Endothelial cell of umbilical vein (primary cell): ENCODE measurements around the gene TRIM43B. TPM values are rescaled to one million over a fixed set of nuclear protein-coding genes. Genes with fewer than 3 reads are reported as not detected.
"Not testable (repeated sequence)": the region's sequence is repeated elsewhere in the genome, so short reads cannot be mapped to it uniquely, and the experiment has no call there.

ENCODE experiments used
- BruUV-seq: library from RNA; stranded (reverse); fragments of 400-500 nt; replicated peaks from 2 replicates; lab custom pipeline; 2021; lab: Mats Ljungman, UMichigan
- CTCF ChIA-PET: fragments of 300-600, 350-600 bp; sonication (Branson Sonifier 250); formaldehyde crosslinking; loops from one replicate; lab custom pipeline; 2021; ENCODE audit warnings: antibody characterized with exemption, inconsistent platforms; lab: Charles Lee
- POLR2A ChIA-PET: fragments of 300-600, 350-600 bp; sonication (Branson Sonifier 250); formaldehyde crosslinking; loops from one replicate; lab custom pipeline; 2021; ENCODE audit warnings: antibody characterized with exemption, inconsistent platforms; lab: Charles Lee
- DNase-seq: peaks from one replicate; pipeline ENCODE4 v3.0.0-alpha.2; 2011; ENCODE audit warnings: low read depth, low spot score
- FAIRE-seq: peaks from 2 replicates; lab custom pipeline; 2011; peaks lifted over from hg19 to GRCh38; lab: Jason Lieb, UNC
- H2AFZ ChIP-seq: 2 replicates; pipeline ENCODE4 v1.6.0; 2012; ENCODE audit warnings: low read depth, low read length, control low read depth, inconsistent platforms
- H3K27ac ChIP-seq: 2 replicates; pipeline ENCODE4 v1.5.1; 2011; ENCODE audit warnings: low read depth, mild to moderate bottlenecking, control low read depth, low read length, moderate library complexity; ENCODE audit not compliant: insufficient read depth
- H3K27me3 ChIP-seq, 2 experiments: 2 replicates each; pipeline versions ENCODE4 v1.6.0 to v1.6.1; 2011; ENCODE audit warnings: low read length in 2 of 2, mixed read lengths in 1 of 2; ENCODE audit not compliant: control insufficient read depth in 2 of 2, insufficient read depth in 2 of 2
- H3K36me3 ChIP-seq, 2 experiments: 2 replicates in 1 of 2; 3 replicates in 1 of 2; pipeline ENCODE4 v1.5.1; 2011; ENCODE audit warnings: low read length in 2 of 2, mild to moderate bottlenecking in 1 of 2, moderate library complexity in 1 of 2; ENCODE audit not compliant: control insufficient read depth in 2 of 2, insufficient read depth in 2 of 2; ENCODE audit errors: extremely low read depth in 1 of 2
- H3K4me1 ChIP-seq: 3 replicates; pipeline ENCODE4 v1.5.1; 2011; ENCODE audit warnings: mild to moderate bottlenecking, low read length; ENCODE audit not compliant: control insufficient read depth, insufficient read depth; ENCODE audit errors: extremely low read depth
- H3K4me2 ChIP-seq: 2 replicates; pipeline ENCODE4 v1.6.1; 2011; ENCODE audit warnings: low read length, control low read depth, mixed read lengths; ENCODE audit not compliant: insufficient read depth
- H3K4me3 ChIP-seq, 3 experiments: fragments of 200-600 bp in 1 of 3; sonication (generic), shearing (Covaris generic) in 1 of 3; replicated peaks in 1 of 3; 2 replicates each; pipeline ENCODE4 v1.5.1; 2011 to 2016; ENCODE audit warnings: control low read depth in 3 of 3, low read length in 3 of 3, mild to moderate bottlenecking in 2 of 3, inconsistent platforms in 1 of 3, low read depth in 1 of 3, moderate library complexity in 1 of 3; ENCODE audit not compliant: insufficient read depth in 1 of 3
- H3K79me2 ChIP-seq: 2 replicates; pipeline ENCODE4 v1.6.0; 2012; ENCODE audit warnings: low read length, inconsistent platforms; ENCODE audit not compliant: control insufficient read depth, insufficient read depth
- H3K9ac ChIP-seq: replicated peaks from 2 replicates; pipeline ENCODE3; 2011; ENCODE audit warnings: low read length, control low read depth; ENCODE audit not compliant: insufficient read depth; ENCODE audit errors: extremely low read depth
- H3K9me1 ChIP-seq: replicated peaks from 3 replicates; pipeline ENCODE4 v1.6.0; 2011; ENCODE audit warnings: mild to moderate bottlenecking, low read length; ENCODE audit not compliant: control insufficient read depth, insufficient read depth; ENCODE audit errors: extremely low read depth
- H3K9me3 ChIP-seq: replicated peaks from 2 replicates; pipeline ENCODE4 v1.5.1; 2012; ENCODE audit warnings: low read length, inconsistent platforms; ENCODE audit not compliant: control insufficient read depth, insufficient read depth
- H4K20me1 ChIP-seq: replicated peaks from 2 replicates; pipeline ENCODE3; 2011; ENCODE audit warnings: mild to moderate bottlenecking, low read length; ENCODE audit not compliant: control insufficient read depth, insufficient read depth; ENCODE audit errors: extremely low read depth
- dilution Hi-C: fragments of 300-500 bp; cut with MboI; formaldehyde crosslinking; loops from one replicate; pipeline ENCODE4 v1.15.0; 2019; ENCODE audit warnings: low sequenced_read_pairs; ENCODE audit not compliant: extremely low pct_ligation_motif_present
- intact Hi-C: fragments of 100-400 bp; cut with micrococcal nuclease; formaldehyde crosslinking; loops from one replicate; pipeline ENCODE4 v1.10.0; 2022
- polyA plus RNA-seq, 4 experiments: library from polyadenylated mRNA; depleted of rRNA in 3 of 4; stranded (reverse) in 3 of 4; unstranded in 1 of 4; fragments of >200 nt; gene quantifications; 2 replicates each; pipeline versions ENCODE4 v1.2.1 to v1.2.3, GENCODE V29; 2011 to 2012; ENCODE audit warnings: missing spikeins in 1 of 4
- total RNA-seq: library from RNA; stranded (reverse); gene quantifications from 2 replicates; pipeline ENCODE4 v1.2.3, GENCODE V29; 2021

TRIM43B gene
- total and polyA plus RNA-seq, 2 donors (not counting 3 experiments of a cell fraction or from before 2014, with no cell fraction given) = not detected

- H3K9me3 ChIP-seq, POLR2A ChIA-PET, H3K79me2 ChIP-seq, H3K27ac ChIP-seq, H3K4me2 ChIP-seq, H3K36me3 ChIP-seq, BruUV-seq, FAIRE-seq, H4K20me1 ChIP-seq, H3K9me1 ChIP-seq, H3K4me3 ChIP-seq, DNase-seq, H3K9ac ChIP-seq, H3K4me1 ChIP-seq, H3K27me3 ChIP-seq, dilution Hi-C loops, CTCF ChIA-PET, H2AFZ ChIP-seq, intact Hi-C loops: not testable (repeated sequence)
Measured at GRCh38 chr2:95467984-95468383, 16.6 kb downstream of the TRIM43B start.

- H3K27ac ChIP-seq, CTCF ChIA-PET, BruUV-seq, H3K27me3 ChIP-seq, H3K9ac ChIP-seq, H3K36me3 ChIP-seq, H3K9me3 ChIP-seq, DNase-seq, H3K4me3 ChIP-seq, H3K79me2 ChIP-seq, H3K9me1 ChIP-seq, FAIRE-seq, dilution Hi-C loops, H2AFZ ChIP-seq, H4K20me1 ChIP-seq, H3K4me1 ChIP-seq, intact Hi-C loops, H3K4me2 ChIP-seq, POLR2A ChIA-PET: not testable (repeated sequence)
Measured at GRCh38 chr2:95466572-95466971, 18.0 kb downstream of the TRIM43B start.

- H2AFZ ChIP-seq, FAIRE-seq, intact Hi-C loops, dilution Hi-C loops, H3K79me2 ChIP-seq, DNase-seq, BruUV-seq, H3K4me1 ChIP-seq, H3K27me3 ChIP-seq, H4K20me1 ChIP-seq, H3K4me3 ChIP-seq, H3K9me1 ChIP-seq, H3K36me3 ChIP-seq, CTCF ChIA-PET, H3K9ac ChIP-seq, POLR2A ChIA-PET, H3K4me2 ChIP-seq, H3K9me3 ChIP-seq, H3K27ac ChIP-seq: not testable (repeated sequence)
Measured at GRCh38 chr2:95463292-95463691, 21.3 kb downstream of the TRIM43B start.

GRCh38 chr2:95445317-95445716, 39.2 kb downstream of the TRIM43B start:
- DNase-seq, POLR2A ChIA-PET, H3K4me2 ChIP-seq, FAIRE-seq, H3K4me3 ChIP-seq, H2AFZ ChIP-seq, H3K27me3 ChIP-seq, H3K9ac ChIP-seq, H3K79me2 ChIP-seq, CTCF ChIA-PET, intact Hi-C loops, H3K27ac ChIP-seq, H3K9me1 ChIP-seq, dilution Hi-C loops, H3K36me3 ChIP-seq, H3K4me1 ChIP-seq, H4K20me1 ChIP-seq, H3K9me3 ChIP-seq, BruUV-seq: not testable (repeated sequence)
